ENCODE data around the gene ARMC7. TPM values are rescaled to one million over a fixed set of nuclear protein-coding genes. Genes with fewer than 3 reads are reported as not detected.
A peak's percentile ranks its signal among the peaks of the same experiment; 100 is the strongest.

Gene ARMC7
- total and polyA plus RNA-seq, 2 donors (not counting 1 experiment from before 2014, with no cell fraction given): 10.4 to 15.9 TPM

DNA sequence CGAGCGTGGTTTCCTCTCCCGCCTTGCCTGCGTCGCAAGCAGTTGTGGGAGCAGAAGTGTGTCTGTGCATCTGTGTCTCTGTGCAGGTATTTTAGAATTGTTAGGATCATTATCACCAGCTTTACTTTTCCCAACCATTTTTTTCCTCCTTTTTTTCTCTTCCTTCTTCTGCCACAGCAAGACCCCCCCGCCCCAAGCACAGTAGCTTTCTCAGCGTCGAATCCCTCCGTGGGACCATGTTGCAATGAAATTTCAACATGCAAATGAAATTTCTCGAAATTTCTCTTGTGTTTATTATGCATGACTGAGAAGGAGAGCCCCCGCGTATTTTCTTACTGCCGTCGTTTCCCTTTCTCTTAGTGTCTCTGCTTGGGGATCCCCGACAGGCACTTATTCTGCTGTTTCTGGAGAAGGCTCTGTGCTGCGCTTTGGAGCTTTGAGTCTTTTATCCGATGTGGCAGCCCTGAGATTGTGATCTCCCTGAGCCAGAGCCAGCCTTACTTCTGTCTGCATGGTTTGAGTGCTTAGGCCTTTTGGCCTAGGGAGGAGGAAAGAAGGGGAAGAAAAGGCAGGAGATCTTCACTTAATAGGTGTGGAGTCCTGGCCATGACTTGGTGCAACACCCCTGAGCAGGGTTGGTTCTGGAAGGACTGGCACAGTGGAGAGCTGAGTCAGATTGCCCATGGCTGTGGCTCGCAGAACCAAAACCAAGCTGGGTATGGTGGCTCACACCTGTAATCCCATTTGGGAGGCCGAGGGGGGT lies 5.0 kb downstream of the ARMC7 start:
- TF ChIP-seq, protein P1, sequence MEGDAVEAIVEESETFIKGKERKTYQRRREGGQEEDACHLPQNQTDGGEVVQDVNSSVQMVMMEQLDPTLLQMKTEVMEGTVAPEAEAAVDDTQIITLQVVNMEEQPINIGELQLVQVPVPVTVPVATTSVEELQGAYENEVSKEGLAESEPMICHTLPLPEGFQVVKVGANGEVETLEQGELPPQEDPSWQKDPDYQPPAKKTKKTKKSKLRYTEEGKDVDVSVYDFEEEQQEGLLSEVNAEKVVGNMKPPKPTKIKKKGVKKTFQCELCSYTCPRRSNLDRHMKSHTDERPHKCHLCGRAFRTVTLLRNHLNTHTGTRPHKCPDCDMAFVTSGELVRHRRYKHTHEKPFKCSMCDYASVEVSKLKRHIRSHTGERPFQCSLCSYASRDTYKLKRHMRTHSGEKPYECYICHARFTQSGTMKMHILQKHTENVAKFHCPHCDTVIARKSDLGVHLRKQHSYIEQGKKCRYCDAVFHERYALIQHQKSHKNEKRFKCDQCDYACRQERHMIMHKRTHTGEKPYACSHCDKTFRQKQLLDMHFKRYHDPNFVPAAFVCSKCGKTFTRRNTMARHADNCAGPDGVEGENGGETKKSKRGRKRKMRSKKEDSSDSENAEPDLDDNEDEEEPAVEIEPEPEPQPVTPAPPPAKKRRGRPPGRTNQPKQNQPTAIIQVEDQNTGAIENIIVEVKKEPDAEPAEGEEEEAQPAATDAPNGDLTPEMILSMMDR (IDR thresholded peaks at IDR 0.05): no peak
- TF ChIP-seq EZH2 (IDR thresholded peaks at IDR 0.05; ENCODE audit: borderline replicate concordance, insufficient read depth, low read depth, low read length, poor library complexity, severe bottlenecking): no peak
- Histone ChIP-seq H3K9ac (ENCODE audit: low read length) (peak overlapping the region; percentile 71), H3K36me3 (replicated peaks in 1 of 2; ENCODE audit: control extremely low read depth in 1 of 2, control insufficient read depth in 1 of 2, extremely low read depth in 1 of 2, insufficient read depth in 2 of 2, low read length in 1 of 2) (no peaks in the 10 kb centered on the region), H3K27ac (ENCODE audit: low read length in 2 of 2) (peak overlapping the region; percentile 49 to 72), H3K79me2 (ENCODE audit: control insufficient read depth, insufficient read depth, low read length) (peaks cover 40% of the 10 kb centered on the region), H4K20me1 (ENCODE audit: control insufficient read depth, insufficient read depth, low read length, poor library complexity, severe bottlenecking) (peaks cover 6% of the 10 kb centered on the region), H3K4me3 (ENCODE audit: control extremely low read depth in 1 of 5, extremely low read depth in 1 of 5, insufficient read depth in 1 of 5, low read depth in 2 of 5, low read length in 4 of 5) (peak overlapping the region; percentile 51 to 81 (median 60)), H3K4me2 (replicated peaks; ENCODE audit: low read depth, low read length, poor library complexity, severe bottlenecking) (peak overlapping the region; percentile 82), H3K27me3 (replicated peaks in 1 of 4; ENCODE audit: control extremely low read depth in 1 of 4, control insufficient read depth in 3 of 4, insufficient read depth in 4 of 4, low read length in 3 of 4) (no peaks in the 10 kb centered on the region), H3K9me3 (ENCODE audit: control extremely low read depth in 1 of 3, control insufficient read depth in 2 of 3, insufficient read depth in 1 of 3, low read length in 2 of 3) (no peaks in the 10 kb centered on the region), H2AFZ (ENCODE audit: insufficient read depth, low read depth, low read length, poor library complexity, severe bottlenecking) (peak overlapping the region; percentile 86), H3K4me1 (ENCODE audit: control insufficient read depth in 2 of 2, insufficient read depth in 2 of 2, low read length in 2 of 2) (peaks cover 52 to 62% of the 10 kb centered on the region in 2 donors)
- peak overlapping the region; percentile 93 for H3K4me3 Mint-ChIP-seq
- peak; percentile 71 for DNase-seq
- H3K9me3 Mint-ChIP-seq (ENCODE audit: insufficient read depth): no peaks in the 10 kb centered on the region
- no peaks in the 10 kb centered on the region for H3K27me3 Mint-ChIP-seq
- CTCF ChIA-PET: interaction anchor here (0.6 to 11.4 kb wide), 62 partner anchors 10 to 453 kb away, joined by 3 to 373 read pairs (median 6); partner anchors contain the start of genes HID1, JPT1, MIF4GD and MRPS7
- peak; percentile 19 for ATAC-seq (ENCODE audit: low read depth)
- intact Hi-C loops (cut with micrococcal nuclease): loop anchor here (1.0 kb wide), 7 partner anchors 17 to 298 kb away; partner anchors contain the start of genes JPT1 and NT5C
- peak overlapping the region; percentile 94 for H3K27ac Mint-ChIP-seq
- H3K4me1 Mint-ChIP-seq: peaks cover 64% of the 10 kb centered on the region
- POLR2A ChIA-PET: interaction anchor here (0.6 to 5.4 kb wide), 13 partner anchors 9 to 481 kb away, joined by 3 to 49 read pairs (median 6); partner anchors contain the start of genes JPT1, MIF4GD, MRPL58 and NT5C
- 10% methylated on average over 13 of the region's 19 CpGs for WGBS (ENCODE audit: insufficient coverage)

DNA sequence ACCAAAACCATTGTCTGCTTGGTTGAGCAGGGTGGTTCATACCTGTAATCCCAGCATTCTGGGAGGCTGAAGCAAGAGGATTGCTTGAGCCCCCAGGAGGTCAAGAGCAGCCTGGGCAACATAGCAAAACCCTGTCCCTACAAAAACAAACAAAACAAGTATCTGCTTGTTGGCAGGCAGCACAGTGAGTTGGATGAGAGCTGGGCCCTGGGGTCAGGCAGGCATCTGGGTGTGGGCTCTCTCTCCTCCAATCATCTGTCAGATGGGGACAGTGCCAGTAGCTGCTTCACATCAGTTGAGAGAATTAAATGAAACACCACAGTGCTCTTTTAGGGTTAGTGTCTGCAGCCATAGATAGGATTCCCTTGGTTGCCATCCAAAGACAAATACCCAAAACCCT lies 5.8 kb downstream of the ARMC7 start:
- H3K4me3 Mint-ChIP-seq: peak overlapping the region; percentile 93

More for the DNA sequence above, 5.8 kb downstream of the ARMC7 start:
- peaks cover 6% of the 10 kb centered on the region for H4K20me1 ChIP-seq (ENCODE audit: control insufficient read depth, insufficient read depth, low read length, poor library complexity, severe bottlenecking)
- peak overlapping the region in 1 of 2 donors; percentile 48 for H3K27ac ChIP-seq (ENCODE audit: low read length in 2 of 2)
- Mint-ChIP-seq H3K9me3 (ENCODE audit: insufficient read depth) (no peaks in the 10 kb centered on the region), H3K4me1 (peaks cover 63% of the 10 kb centered on the region), H3K27ac (peak overlapping the region; percentile 37), H3K27me3 (no peaks in the 10 kb centered on the region)
- no peaks in the 10 kb centered on the region for H3K36me3 ChIP-seq (replicated peaks in 1 of 2; ENCODE audit: control extremely low read depth in 1 of 2, control insufficient read depth in 1 of 2, extremely low read depth in 1 of 2, insufficient read depth in 2 of 2, low read length in 1 of 2)
- ChIA-PET CTCF (interaction anchor here (1.2 to 11.4 kb wide), 11 partner anchors 11 to 153 kb away, joined by 3 to 373 read pairs (median 25); partner anchors contain the start of genes JPT1, MRPS7, NT5C and NUP85), POLR2A (interaction anchor here (0.6 to 5.4 kb wide), 2 partner anchors 16 to 49 kb away, joined by 6 to 49 read pairs; partner anchors contain the start of gene NT5C)
- intact Hi-C loops (cut with micrococcal nuclease): no loop called here
- DNase-seq (no peak), ATAC-seq (ENCODE audit: low read depth) (no peak)
- H3K4me1 ChIP-seq (ENCODE audit: control insufficient read depth in 2 of 2, insufficient read depth in 2 of 2, low read length in 2 of 2): peaks cover 49 to 58% of the 10 kb centered on the region in 2 donors
- H3K9ac ChIP-seq (ENCODE audit: low read length): no peak overlapping the region
- H3K79me2 ChIP-seq (ENCODE audit: control insufficient read depth, insufficient read depth, low read length): peaks cover 41% of the 10 kb centered on the region
- H3K4me2 ChIP-seq (replicated peaks; ENCODE audit: low read depth, low read length, poor library complexity, severe bottlenecking): peak overlapping the region; percentile 82
- H3K4me3 ChIP-seq (ENCODE audit: control extremely low read depth in 1 of 5, extremely low read depth in 1 of 5, insufficient read depth in 1 of 5, low read depth in 2 of 5, low read length in 4 of 5): no peak overlapping the region
- no peak overlapping the region for H2AFZ ChIP-seq (ENCODE audit: insufficient read depth, low read depth, low read length, poor library complexity, severe bottlenecking)
- H3K27me3 ChIP-seq (replicated peaks in 1 of 4; ENCODE audit: control extremely low read depth in 1 of 4, control insufficient read depth in 3 of 4, insufficient read depth in 4 of 4, low read length in 3 of 4): no peaks in the 10 kb centered on the region
- TF ChIP-seq EZH2 (IDR thresholded peaks at IDR 0.05; ENCODE audit: borderline replicate concordance, insufficient read depth, low read depth, low read length, poor library complexity, severe bottlenecking): no peak
- TF ChIP-seq, protein P1 (IDR thresholded peaks at IDR 0.05): no peak
- H3K9me3 ChIP-seq (ENCODE audit: control extremely low read depth in 1 of 3, control insufficient read depth in 2 of 3, insufficient read depth in 1 of 3, low read length in 2 of 3): no peaks in the 10 kb centered on the region

All from B cell (primary cell).